Stimulated activated CD8-positive, alpha-beta memory T cell treated with anti-CD3 and anti-CD28 coated beads, Interleukin-7, amount 100 ng/mL, for 48 hours (primary cell): ENCODE data around the gene TMPRSS11A.

ENCODE experiments used
- DNase-seq, 2 donors: peaks; one replicate each; pipeline ENCODE4 v3.0.0-alpha.2; 2020; ENCODE audit warnings: low read depth in 1 of 2; ENCODE audit errors: extremely low read depth in 1 of 2

TMPRSS11A gene

DNA sequence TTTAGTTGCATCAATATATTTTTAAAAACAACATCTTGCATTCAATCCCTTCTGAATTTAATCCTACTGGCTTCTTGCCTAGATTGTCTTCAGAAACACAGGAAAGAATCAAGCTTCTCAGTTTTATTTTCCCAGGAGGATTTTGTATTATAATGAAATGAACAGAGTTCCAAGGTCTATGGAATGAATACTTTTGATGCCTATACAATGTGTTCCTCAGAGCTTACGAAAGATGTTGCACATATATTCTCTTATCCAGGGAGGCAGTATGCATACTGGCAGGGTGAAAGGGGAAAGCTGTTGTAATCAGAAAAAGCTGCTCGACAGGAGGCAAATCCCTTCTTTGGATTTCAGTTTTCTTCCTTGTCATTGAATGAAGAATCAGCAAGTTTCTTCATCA lies 88.3 kb downstream of the TMPRSS11A start:
- no peak for DNase-seq

DNA sequence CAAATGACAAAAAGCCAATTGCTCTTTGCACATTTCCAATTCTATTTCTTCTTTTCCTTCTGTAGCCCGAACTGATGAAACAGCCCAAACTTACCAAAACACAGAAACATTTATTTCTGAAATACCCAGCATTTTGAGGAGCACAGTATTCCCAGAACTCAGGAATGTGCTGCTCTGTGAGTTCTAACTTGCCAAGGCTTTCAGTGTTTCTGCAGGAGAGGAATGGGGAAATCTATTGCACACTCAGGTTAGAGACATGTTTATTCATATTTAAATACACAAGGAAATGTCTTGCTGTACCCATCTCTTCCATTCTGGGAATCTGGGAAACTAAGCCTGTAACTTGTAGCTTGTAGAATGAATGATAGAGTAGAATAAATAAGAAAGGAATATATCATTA lies 90.2 kb downstream of the TMPRSS11A start:
- no peak for DNase-seq

DNA sequence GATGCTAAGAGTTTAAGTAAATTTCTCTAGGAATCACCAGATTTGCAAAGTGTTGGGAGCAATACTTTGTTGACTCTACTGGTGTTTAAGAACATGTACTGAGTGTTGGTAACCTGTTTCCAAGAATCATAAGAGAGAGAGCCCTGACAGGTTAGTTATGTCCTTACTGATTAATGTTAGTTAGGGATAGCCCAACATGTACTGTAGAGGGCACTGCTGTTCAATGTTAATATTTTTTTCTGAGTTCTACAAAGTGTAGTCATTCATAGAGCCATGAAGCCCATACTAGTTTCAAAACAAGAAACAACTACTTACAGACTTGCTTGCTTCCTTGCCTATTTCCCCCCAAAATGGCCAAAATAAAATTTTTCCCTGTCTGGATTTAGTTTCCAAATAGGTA lies 91.4 kb downstream of the TMPRSS11A start:
- DNase-seq: no peak

DNA sequence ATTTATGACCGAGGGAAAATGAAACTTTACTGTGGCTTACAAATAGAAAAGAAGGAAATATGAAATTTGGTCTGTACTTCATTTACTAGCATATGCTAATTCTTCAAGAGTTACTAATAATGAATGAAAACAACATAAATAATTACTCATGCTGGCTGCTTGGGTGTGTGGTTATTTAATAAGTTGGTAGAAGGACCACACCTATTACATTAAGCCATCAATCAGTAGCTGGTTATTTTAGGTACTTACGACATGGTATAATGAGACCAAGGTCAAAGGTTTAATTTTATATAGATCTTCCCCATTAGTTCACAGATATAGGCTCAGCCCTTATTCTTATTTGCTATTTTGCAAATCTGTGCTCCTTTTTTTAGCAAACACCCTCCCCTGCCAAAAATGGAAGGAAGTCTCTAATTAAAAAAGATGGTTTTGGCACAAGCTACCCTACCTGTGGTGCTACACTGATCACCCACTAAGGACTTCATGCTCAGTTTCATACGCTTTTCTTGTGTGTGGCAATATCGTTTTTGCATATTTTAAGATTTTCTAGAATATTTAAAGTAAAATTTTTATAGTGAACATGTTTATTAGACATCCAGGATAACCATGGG lies 93.6 kb downstream of the TMPRSS11A start:
- no peak for DNase-seq

DNA sequence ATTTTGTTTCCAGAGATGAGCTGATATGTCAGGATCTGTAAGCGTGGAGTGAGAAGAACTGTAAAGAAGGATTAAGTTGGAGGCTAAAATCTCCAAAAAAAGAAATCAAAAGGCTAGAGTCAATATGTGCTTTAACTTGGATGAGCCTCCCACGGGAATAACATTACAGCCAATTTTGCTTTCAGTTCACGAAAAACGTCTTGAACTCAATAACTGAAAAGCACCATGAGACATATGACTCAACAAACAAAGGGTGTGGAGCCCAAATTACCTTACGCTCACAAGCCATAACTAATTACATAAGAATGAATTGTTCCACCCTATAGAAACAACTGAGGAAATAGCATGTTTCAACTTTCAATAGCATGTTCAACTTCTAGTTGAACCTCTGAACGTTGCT lies 101.8 kb downstream of the TMPRSS11A start:
- DNase-seq: no peak
